HG03439 (cell line): ENCODE data around the gene VAV2.
"Not testable (repeated sequence)": the region's sequence is repeated elsewhere in the genome, so short reads cannot be mapped to it uniquely, and the experiment has no call there.

Source experiments
- ATAC-seq: cut with Tn5 transposase; IDR thresholded peaks from one replicate; pipeline ENCODE4 v1.9.1; 2021; ENCODE audit warnings: mild to moderate bottlenecking, moderate library complexity; ENCODE audit not compliant: unreplicated experiment

Gene VAV2

DNA sequence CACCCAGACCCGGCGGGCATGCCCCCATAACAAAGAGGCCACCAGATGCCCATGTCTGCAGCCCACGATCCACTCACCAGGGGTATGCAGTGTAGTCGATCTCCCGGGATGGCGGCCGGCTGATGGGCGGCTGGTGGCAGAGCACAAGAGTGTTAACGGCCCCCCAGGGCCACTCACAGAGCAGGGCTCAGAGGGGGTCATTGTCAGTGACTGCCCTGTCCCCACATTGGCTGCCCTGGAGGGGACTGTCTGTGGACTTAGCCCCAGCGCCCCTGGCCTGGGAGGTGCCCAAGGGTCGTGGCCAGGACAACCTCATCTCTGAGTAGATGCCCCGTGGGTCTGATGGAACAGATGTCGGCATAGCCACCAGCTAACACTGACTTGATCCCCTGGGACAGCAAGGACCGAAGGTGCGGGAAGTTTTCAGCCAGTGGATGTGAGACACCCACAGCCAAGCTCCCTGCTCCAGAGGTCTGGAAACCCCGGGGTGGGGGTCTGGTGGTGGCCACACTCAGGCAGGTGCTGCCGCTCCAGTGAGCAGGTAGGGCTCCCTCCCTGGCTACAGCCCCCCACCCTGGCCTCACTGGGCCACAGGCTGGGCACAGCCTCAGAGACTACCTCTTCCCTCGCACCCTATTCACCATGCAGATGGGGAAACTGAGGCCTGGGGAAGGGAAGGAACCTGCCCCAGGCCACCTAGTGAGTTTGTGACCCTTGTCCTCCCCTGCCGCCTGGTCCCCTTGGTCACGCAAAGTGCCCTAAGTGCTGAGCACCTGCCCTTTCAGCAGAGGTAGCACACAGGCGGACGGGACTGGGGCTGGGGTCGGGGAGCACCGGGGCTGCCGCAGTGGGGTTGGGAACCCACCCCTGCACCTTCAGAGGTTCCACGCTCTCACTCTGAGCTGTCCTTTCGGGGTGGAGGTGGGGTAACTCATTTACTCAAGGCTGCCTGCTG is 215.9 kb downstream of the VAV2 start:
- no peak for ATAC-seq

GRCh38 chr9:133775291-133775690 is 216.8 kb downstream of the VAV2 start:
- ATAC-seq = no peak

DNA sequence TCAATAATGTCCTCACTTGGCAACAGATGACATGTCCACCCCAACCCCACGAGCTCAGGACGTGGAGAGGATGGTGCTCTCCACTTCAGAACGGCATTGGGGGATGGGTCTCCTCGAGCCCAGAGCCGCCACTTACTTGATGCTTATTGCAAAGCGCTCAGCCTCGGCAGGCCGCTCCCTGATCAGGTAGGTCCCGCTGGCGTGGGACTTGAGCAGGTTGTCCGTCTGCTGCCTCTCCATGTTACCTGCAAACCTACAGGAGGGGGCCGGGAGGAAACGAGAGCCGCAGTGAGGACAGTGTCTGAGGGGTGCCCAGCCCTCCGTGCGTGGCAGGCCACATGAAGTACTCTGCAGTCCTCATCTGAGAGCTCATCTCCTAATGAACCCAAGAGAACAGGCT is 217.3 kb downstream of the VAV2 start:
- ATAC-seq = no peak

GRCh38 chr9:133773889-133774655 is 218.1 kb downstream of the VAV2 start:
- ATAC-seq = no peak

GRCh38 chr9:133772581-133772980 is 219.5 kb downstream of the VAV2 start:
- no peak for ATAC-seq

GRCh38 chr9:133771486-133772482 is 220.3 kb downstream of the VAV2 start:
- ATAC-seq = no peak

DNA sequence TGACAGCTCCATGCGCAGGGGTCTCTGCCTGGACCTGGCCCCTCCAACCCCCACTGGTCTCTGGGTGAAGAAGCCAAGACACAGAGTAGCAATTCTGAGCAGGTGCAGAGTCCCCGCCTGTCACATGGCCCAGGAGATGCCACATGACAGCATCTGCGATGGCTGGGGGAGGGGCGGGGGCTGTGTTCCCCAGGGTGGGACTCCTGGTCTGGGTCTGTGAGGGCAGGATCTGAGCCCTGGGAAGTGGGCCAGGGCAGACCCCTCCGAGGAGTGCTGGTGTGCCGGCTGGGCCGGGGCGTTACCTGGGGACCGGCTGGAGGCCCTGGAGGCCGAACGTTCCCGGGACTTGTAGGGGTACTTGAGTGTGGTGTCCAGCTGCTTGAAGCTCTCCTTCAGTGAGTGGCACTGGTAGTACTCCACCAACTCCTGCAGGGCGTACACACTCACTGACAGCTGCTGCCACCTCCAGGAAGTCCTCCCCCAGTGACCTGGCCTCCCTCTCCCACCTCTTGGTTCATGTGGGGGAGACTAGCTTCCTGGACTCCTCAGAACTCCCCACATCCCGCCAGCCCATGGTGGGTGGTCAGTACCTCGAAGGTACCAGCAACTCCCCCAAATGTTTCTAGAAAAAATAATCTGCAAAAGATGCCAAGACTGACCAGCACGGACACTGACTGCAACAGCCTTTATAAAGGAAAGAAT is 221.9 kb downstream of the VAV2 start:
- no peak for ATAC-seq

DNA sequence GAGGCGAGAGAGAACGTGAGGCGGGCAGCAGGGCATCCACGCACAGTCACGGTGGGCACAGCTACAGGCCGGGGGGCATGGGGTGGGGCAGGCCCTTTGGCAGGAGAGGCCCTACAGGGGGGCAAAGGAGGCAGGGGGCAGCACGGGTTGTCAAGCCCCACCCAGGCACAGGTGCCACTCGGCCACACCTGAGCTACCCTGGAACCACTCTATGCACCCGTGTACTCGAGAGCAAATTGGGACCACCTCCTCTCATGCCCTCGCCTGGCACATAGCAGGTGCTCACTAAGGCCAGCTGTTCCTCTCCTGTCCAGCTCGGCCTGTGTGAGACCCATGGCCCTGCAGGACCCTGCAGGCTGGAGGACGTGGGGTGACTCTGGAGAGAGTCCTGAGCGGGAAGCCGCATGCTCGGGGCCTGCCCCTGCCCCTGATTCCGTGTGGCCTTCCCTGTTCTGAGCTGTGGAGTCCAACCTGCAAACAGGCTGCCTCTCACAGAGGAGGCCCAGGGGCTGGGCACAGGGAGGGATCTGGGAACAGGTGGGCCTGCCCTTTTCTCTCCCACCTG is 222.5 kb downstream of the VAV2 start:
- no peak for ATAC-seq

DNA sequence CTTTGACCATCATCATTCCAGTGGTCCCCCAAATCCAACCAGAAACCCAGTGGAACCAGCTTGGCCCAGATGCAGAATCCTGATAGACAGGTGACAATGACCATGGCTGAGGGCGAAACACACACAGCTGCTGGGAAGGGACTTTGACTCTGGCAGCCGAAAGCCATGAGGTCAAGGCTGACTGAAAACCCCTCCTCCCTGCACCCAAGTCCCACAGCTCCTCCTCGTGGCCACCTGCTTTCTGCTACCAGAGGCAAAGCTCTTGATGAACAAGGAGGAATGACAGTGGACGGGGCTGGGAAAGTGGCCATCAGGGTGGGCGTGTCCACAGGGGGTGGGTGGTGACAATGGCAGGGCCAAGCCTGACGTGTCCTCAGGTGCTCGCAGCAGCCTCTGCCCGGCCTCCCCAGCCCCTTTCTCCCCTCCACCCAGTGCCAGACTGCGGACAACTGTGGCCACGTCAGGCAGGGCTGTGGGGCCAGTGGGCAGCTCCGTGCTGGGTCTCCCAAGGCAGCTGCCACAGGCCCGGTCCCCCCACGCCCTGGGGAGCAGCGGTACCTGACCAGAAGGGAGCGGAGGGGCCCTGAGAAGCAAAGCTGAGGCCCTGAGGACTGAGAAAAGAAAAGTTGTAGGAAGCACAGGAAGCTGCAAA is 223.1 kb downstream of the VAV2 start:
- no peak for ATAC-seq

- no peak for ATAC-seq
These were observed 223.7 kb downstream of the VAV2 start for GRCh38 chr9:133768371-133768858.

- ATAC-seq = no peak
These were observed 224.5 kb downstream of the VAV2 start for GRCh38 chr9:133767625-133768024.

GRCh38 chr9:133767008-133767407 is 225.1 kb downstream of the VAV2 start:
- ATAC-seq = no peak

DNA sequence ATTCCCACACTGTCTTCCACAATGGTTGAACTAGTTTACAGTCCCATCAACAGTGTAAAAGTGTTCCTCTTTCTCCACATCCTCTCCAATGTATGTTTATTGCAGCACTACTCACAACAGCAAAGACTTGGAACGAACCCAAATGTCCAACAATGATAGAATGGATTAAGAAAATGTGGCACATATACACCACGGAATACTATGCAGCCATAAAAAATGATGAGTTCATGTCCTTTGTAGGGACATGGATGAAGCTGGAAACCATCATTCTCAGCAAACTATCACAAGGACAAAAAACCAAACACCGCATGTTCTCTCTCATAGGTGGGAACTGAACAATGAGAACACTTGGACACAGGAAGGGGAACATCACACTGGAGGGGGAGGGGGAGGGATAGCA is 225.9 kb downstream of the VAV2 start:
- ATAC-seq = not testable (repeated sequence)

DNA sequence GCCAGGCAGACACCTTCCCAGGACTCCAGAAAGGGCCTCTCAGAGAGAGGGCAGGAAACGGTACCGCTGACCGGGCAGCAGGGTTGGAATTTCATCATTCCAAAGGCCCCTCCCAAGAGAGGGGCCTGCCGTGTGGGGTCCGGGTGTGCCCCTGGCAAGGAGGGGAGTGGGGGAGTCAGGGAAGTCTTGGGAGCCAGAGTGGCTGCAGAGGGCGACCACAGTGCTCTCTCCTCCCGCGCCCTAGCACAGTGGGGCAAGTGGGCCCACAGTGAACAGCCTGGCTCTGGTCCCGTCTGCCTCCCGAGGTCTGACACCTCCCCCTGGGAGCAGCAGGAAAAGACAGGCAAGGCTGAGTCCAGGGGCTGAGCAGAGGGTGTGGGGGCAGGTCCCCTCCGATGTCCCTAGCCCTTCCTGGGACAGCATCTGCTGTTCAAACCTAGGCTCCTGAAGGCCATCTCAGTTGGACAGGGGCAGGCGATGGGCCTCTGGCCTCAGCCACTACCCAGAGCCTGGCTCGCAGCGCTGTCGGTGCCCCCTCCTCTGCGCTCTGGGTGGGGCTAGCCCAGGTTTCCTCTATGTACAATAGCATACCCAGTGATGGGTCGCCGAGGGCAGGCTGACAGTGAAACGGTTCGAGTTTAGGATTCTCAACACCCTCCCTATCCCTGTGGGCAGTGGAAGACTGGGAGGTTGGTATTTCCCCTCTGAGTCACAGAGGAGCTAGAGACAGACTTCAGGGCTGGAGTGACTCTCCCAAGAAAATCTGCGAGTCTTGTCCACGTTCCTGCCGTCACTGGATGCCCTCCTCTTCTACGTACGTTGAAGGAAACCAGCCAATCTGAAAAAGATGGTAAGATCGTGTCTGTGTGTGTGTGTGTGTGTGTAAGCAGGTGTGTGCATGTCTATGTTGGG is 228.6 kb downstream of the VAV2 start:
- no peak for ATAC-seq

DNA sequence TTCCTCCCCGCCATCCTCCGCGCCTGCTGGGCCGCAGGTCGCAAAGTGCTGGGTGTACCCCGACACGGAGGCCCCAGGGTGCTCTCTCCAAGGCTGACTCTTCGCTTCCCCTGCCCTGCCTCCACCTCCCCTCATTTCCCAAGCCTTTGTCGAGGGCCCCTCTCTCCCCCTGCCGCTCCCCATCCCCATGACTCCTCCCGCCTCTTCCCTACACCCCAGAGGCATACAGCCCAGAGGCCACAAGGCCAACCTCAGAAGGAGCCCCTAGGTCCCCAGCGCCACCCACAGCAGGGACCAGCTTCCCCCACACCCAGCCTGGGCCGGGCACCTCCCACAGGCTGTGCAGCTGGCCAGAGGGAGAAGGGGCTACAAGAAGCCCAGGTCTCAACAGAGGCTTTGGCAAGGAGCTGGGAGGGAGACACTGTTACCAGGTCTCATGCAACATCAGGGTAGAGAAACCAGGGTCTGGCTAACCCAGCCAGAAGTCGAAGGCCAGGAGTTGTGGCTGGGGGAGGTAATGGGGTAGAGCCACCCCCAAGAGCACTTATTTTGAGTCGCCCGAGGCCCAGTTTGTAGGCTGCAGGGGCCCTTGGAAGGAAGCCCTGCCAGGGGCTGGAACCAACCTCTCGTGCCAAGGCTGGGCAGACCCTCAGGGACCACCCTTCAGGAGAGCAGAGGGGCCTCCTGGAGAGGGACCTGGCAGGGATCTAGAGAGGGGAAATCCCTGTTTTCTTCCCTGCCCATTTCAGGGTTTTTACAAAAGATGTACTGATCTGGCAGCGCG is 229.4 kb downstream of the VAV2 start:
- no peak for ATAC-seq

DNA sequence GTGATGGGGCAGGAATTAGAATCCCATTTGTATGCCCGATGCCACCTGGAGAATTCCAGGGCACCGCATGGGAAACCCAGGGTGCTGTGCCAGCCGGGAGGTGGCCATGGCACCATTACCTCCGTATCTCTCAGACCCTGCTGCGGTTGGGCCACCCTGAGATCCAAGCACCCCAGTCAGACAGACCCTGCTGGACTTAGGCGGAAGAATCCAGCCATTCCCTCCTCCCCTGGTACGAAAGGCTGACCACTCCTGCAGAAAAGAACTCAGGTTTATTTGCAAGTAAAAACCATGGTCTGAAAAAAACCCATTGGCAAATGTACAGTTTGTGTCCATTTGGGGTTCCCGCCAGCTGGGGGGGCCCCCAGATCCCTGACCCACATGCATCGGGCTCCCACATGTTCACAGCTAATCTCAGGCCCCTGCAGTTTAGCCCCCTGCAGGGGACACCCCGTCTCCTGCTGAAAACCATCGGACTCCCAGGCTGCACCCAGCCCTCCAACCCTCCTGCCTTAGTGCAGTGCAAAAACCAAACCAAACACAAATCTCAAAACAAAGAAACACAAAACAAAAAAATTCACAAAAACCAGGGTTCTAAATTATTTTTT is 230.4 kb downstream of the VAV2 start:
- ATAC-seq = no peak

DNA sequence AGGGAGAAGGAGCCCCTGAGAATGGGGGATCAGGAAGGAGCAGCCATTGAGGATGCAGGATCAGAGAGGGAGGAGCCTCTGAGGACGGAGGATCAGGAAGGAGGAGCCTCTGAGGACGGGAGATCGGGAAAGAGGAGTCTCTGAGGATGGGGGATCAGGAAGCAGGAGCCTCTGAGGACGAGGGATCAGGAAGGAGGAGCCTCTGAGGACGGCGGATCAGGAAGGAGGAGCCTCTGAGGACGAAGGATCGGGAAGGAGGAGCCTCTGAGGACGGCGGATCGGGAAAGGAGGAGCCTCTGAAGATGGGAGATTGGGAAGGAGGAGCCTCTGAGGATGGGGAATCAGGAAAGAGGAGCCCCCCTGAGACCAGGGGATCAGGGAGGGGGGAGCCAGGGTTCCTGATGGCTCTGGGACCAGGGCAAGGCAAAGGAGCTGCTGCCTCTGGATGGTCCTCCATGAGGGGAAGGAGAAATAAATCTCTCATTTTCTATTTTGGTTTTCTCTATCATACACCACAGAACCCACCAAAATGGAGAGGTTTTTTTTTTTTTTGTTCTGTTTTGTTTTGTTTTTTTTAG is 231.3 kb downstream of the VAV2 start:
- no peak for ATAC-seq
